Esophagus muscularis mucosa (tissue), 3 donors: ENCODE data around the gene MOB3B.

ENCODE experiments used
- POLR2A ChIP-seq: fragments of 450-650 bp; IDR thresholded peaks from one replicate; pipeline ENCODE4 v1.6.1; 2017; ENCODE audit warnings: antibody characterized with exemption, moderate library complexity, mild to moderate bottlenecking, low read depth
- POLR2AphosphoS5 ChIP-seq, 2 donors: sonication (generic); formaldehyde crosslinking; IDR thresholded peaks; one replicate each; pipeline ENCODE4 v1.6.1; 2017; ENCODE audit warnings: antibody characterized with exemption in 2 of 2
- TF ChIP-seq, protein P1 (sequence below), 3 experiments: fragments of 200-600 bp in 2 of 3; fragments of 450-650 bp in 1 of 3; sonication (generic) in 2 of 3; IDR thresholded peaks; one replicate each; pipeline ENCODE4 v1.5.1; 2017 to 2019; ENCODE audit warnings: antibody characterized with exemption in 3 of 3, mild to moderate bottlenecking in 2 of 3, moderate library complexity in 1 of 3

- TF ChIP-seq, protein P1, sequence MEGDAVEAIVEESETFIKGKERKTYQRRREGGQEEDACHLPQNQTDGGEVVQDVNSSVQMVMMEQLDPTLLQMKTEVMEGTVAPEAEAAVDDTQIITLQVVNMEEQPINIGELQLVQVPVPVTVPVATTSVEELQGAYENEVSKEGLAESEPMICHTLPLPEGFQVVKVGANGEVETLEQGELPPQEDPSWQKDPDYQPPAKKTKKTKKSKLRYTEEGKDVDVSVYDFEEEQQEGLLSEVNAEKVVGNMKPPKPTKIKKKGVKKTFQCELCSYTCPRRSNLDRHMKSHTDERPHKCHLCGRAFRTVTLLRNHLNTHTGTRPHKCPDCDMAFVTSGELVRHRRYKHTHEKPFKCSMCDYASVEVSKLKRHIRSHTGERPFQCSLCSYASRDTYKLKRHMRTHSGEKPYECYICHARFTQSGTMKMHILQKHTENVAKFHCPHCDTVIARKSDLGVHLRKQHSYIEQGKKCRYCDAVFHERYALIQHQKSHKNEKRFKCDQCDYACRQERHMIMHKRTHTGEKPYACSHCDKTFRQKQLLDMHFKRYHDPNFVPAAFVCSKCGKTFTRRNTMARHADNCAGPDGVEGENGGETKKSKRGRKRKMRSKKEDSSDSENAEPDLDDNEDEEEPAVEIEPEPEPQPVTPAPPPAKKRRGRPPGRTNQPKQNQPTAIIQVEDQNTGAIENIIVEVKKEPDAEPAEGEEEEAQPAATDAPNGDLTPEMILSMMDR (IDR thresholded peaks at IDR 0.05) = no peak
- TF ChIP-seq POLR2AphosphoS5 (IDR thresholded peaks at IDR 0.05) (no peak), POLR2A (no peak)
Observed at GRCh38 chr9:27541740-27542139, 12.1 kb upstream of the MOB3B start.
